GM23338 (cell line): ENCODE measurements around the gene OR5B21. TPM values are rescaled to one million over a fixed set of nuclear protein-coding genes. Genes with fewer than 3 reads are reported as not detected.

Source experiments
- ATAC-seq: fragments of 200-7000 bp; cut with Tn5 transposase; 3 replicates; pipeline ENCODE4 v1.9.1; 2020
- DNase-seq: peaks from one replicate; pipeline ENCODE4 v3.0.0-alpha.2; 2015; ENCODE audit warnings: low spot score
- H2AFZ ChIP-seq: fragments of 200-600 bp; sonication (generic); 2 replicates; pipeline ENCODE4 v1.8.0; 2016; ENCODE audit warnings: antibody characterized with exemption, mild to moderate bottlenecking, moderate library complexity
- H3F3A ChIP-seq: fragments of 200-600 bp; sonication (generic); replicated peaks from 2 replicates; pipeline ENCODE4 v1.8.0; 2017; ENCODE audit warnings: antibody characterized with exemption, mixed run types, low read depth
- H3K27ac ChIP-seq: fragments of 200-600 bp; sonication (generic); 2 replicates; pipeline ENCODE4 v1.6.1; 2016; ENCODE audit warnings: low read depth
- H3K27me3 ChIP-seq: fragments of 200-600 bp; sonication (generic); 2 replicates; pipeline ENCODE4 v1.8.0; 2016; ENCODE audit warnings: mild to moderate bottlenecking, mixed run types, moderate library complexity; ENCODE audit not compliant: insufficient read depth
- H3K36me3 ChIP-seq: fragments of 200-600 bp; sonication (generic); 2 replicates; pipeline ENCODE4 v1.8.0; 2016; ENCODE audit warnings: mild to moderate bottlenecking; ENCODE audit not compliant: insufficient read depth
- H3K4me1 ChIP-seq: fragments of 200-600 bp; sonication (generic); 2 replicates; pipeline ENCODE4 v1.8.0; 2016; ENCODE audit warnings: mild to moderate bottlenecking, moderate library complexity; ENCODE audit not compliant: insufficient read depth
- H3K4me2 ChIP-seq: fragments of 200-600 bp; sonication (generic); 2 replicates; pipeline ENCODE4 v1.7.1; 2017; ENCODE audit warnings: mixed run types
- H3K4me3 ChIP-seq: fragments of 200-600 bp; sonication (generic); 2 replicates; pipeline ENCODE4 v1.6.1; 2016; ENCODE audit warnings: mixed run types
- H3K79me2 ChIP-seq: fragments of 200-600 bp; sonication (generic); replicated peaks from 2 replicates; pipeline ENCODE4 v1.8.0; 2017; ENCODE audit warnings: mild to moderate bottlenecking; ENCODE audit not compliant: insufficient read depth
- H3K9me2 ChIP-seq: fragments of 200-600 bp; sonication (generic); 2 replicates; pipeline ENCODE4 v1.8.0; 2017; ENCODE audit not compliant: insufficient read depth
- H4K20me1 ChIP-seq: fragments of 200-600 bp; sonication (generic); replicated peaks from 2 replicates; pipeline ENCODE4 v1.8.0; 2017; ENCODE audit warnings: mild to moderate bottlenecking; ENCODE audit not compliant: insufficient read depth
- H3K27ac Mint-ChIP-seq: 2 replicates; pipeline ENCODE4 v1.8.0; 2020; ENCODE audit warnings: inconsistent platforms, mild to moderate bottlenecking, moderate library complexity, mixed read lengths
- H3K27me3 Mint-ChIP-seq: 3 replicates; pipeline ENCODE4 v1.8.0; 2022; ENCODE audit warnings: low read depth, mild to moderate bottlenecking, moderate library complexity, mixed read lengths, inconsistent platforms; ENCODE audit not compliant: insufficient read depth, poor library complexity
- H3K36me3 Mint-ChIP-seq: 3 replicates; pipeline ENCODE4 v1.8.0; 2021; ENCODE audit warnings: low read depth, mild to moderate bottlenecking, inconsistent platforms, moderate library complexity, mixed read lengths
- H3K4me1 Mint-ChIP-seq: 3 replicates; pipeline ENCODE4 v1.8.0; 2020; ENCODE audit warnings: mild to moderate bottlenecking, inconsistent platforms, mixed read lengths
- H3K4me3 Mint-ChIP-seq: 3 replicates; pipeline ENCODE4 v1.8.0; 2021; ENCODE audit warnings: moderate library complexity, mild to moderate bottlenecking, inconsistent platforms, mixed read lengths
- H3K9me3 Mint-ChIP-seq: 3 replicates; pipeline ENCODE4 v1.8.0; 2020; ENCODE audit warnings: moderate library complexity, mild to moderate bottlenecking, inconsistent platforms, mixed read lengths
- CREB1 ChIP-seq: fragments of 250-450 bp; sonication (Bioruptor Pico); IDR thresholded peaks from 2 replicates; pipeline ENCODE4 v1.5.0; 2020; ENCODE audit warnings: low read depth, mild to moderate bottlenecking, moderate library complexity
- EZH2 ChIP-seq: fragments of 200-600 bp; sonication (generic); IDR thresholded peaks from one replicate; pipeline ENCODE4 v1.8.0; 2017; ENCODE audit warnings: antibody characterized with exemption, mild to moderate bottlenecking, low read depth; ENCODE audit not compliant: unreplicated experiment
- EZH2phosphoT487 ChIP-seq: fragments of 200-600 bp; sonication (generic); IDR thresholded peaks from one replicate; pipeline ENCODE4 v1.8.1; 2018; ENCODE audit warnings: antibody characterized with exemption; ENCODE audit not compliant: unreplicated experiment
- JUNB ChIP-seq: IDR thresholded peaks from one replicate; pipeline ENCODE4 v1.6.1; 2016; ENCODE audit warnings: antibody characterized with exemption; ENCODE audit not compliant: unreplicated experiment
- NANOG ChIP-seq: IDR thresholded peaks from 2 replicates; pipeline ENCODE4 v1.6.1; 2016; ENCODE audit warnings: antibody characterized with exemption, borderline replicate concordance
- POLR2AphosphoS5 ChIP-seq: IDR thresholded peaks from 2 replicates; pipeline ENCODE4 v1.6.1; 2016; ENCODE audit warnings: antibody characterized with exemption, low read depth
- REST ChIP-seq: IDR thresholded peaks from one replicate; pipeline ENCODE4 v1.6.1; 2018; ENCODE audit warnings: antibody characterized with exemption; ENCODE audit not compliant: unreplicated experiment
- STAT1 ChIP-seq: IDR thresholded peaks from one replicate; pipeline ENCODE4 v1.6.1; 2016; ENCODE audit warnings: antibody characterized with exemption; ENCODE audit not compliant: unreplicated experiment
- ZNF114 ChIP-seq: fragments of 250-450 bp; sonication (Bioruptor Pico); IDR thresholded peaks from 2 replicates; pipeline ENCODE4 v1.5.0; 2020; ENCODE audit warnings: mild to moderate bottlenecking, moderate library complexity
- ZNF331 ChIP-seq: fragments of 250-450 bp; sonication (Bioruptor Pico); IDR thresholded peaks from 2 replicates; pipeline ENCODE4 v1.5.0; 2020; ENCODE audit warnings: low read depth, mild to moderate bottlenecking, moderate library complexity
- polyA plus RNA-seq: library from polyadenylated mRNA; unstranded; fragments of >200 nt; fragmentation: Nextera tagmentation; extraction: Ambion mirVana; gene quantifications from 2 replicates; pipeline ENCODE4 v1.2.1, GENCODE V29; 2016
- total RNA-seq: library from RNA; depleted of rRNA; stranded (reverse); fragments of >200 nt; shearing (Covaris generic); gene quantifications from 2 replicates; pipeline ENCODE4 v1.2.3, GENCODE V29; 2014

The OR5B21 gene
- total and polyA plus RNA-seq, 2 experiments from 2014 or later, result not detected

- Histone ChIP-seq H3K36me3 (0 out of 2 replicates have a peak, but pooled peaks cover 3% of the 10 kb centered on the region), H3K27ac (no peak overlapping the region), H4K20me1 (no peaks in the 10 kb centered on the region), H3K9me2 (peaks cover 11% of the 10 kb centered on the region; the same call in 1 of the 2 replicates), H3K4me3 (no peak overlapping the region), H2AFZ (no peak overlapping the region), H3K27me3 (no peaks in the 10 kb centered on the region), H3K4me1 (no peaks in the 10 kb centered on the region), H3K4me2 (no peak overlapping the region), H3K79me2 (no peaks in the 10 kb centered on the region), H3F3A (no peaks in the 10 kb centered on the region)
- peak; percentile 8 for DNase-seq
- Mint-ChIP-seq H3K27me3 (no peaks in the 10 kb centered on the region), H3K36me3 (peaks cover 13% of the 10 kb centered on the region; the same call in 2 of the 3 replicates), H3K4me1 (no peaks in the 10 kb centered on the region), H3K27ac (no peak overlapping the region), H3K9me3 (peaks cover 51% of the 10 kb centered on the region), H3K4me3 (no peak overlapping the region)
- ATAC-seq, result no peak
- TF ChIP-seq ZNF331 (CRISPR knock-in tag) (no peak), JUNB (no peak), CREB1 (CRISPR knock-in tag) (no peak), REST (no peak), NANOG (no peak), ZNF114 (no peak), EZH2 (no peak)
Measured at GRCh38 chr11:58471892-58472291, 36.0 kb downstream of the OR5B21 start.

GRCh38 chr11:58466293-58466692, 41.6 kb downstream of the OR5B21 start:
- no peaks in the 10 kb centered on the region for H3K4me1 Mint-ChIP-seq
- no peak for ATAC-seq
- no peak overlapping the region for H2AFZ ChIP-seq
- H3K27me3 Mint-ChIP-seq, result no peaks in the 10 kb centered on the region
- peaks cover 2% of the 10 kb centered on the region for H3K9me2 ChIP-seq
- H3F3A ChIP-seq, result no peaks in the 10 kb centered on the region
- no peak for TF ChIP-seq POLR2AphosphoS5
- H4K20me1 ChIP-seq, result no peaks in the 10 kb centered on the region
- no peaks in the 10 kb centered on the region for H3K36me3 Mint-ChIP-seq
- H3K27ac ChIP-seq, result no peak overlapping the region
- H3K27ac Mint-ChIP-seq, result no peak overlapping the region
- no peak for DNase-seq
- H3K4me3 ChIP-seq, result no peak overlapping the region
- no peaks in the 10 kb centered on the region for H3K4me1 ChIP-seq
- H3K4me2 ChIP-seq, result no peak overlapping the region
- H3K4me3 Mint-ChIP-seq, result no peak overlapping the region
- H3K9me3 Mint-ChIP-seq, result peaks cover 17% of the 10 kb centered on the region
- H3K36me3 ChIP-seq, result no peaks in the 10 kb centered on the region
- no peaks in the 10 kb centered on the region for H3K27me3 ChIP-seq
- no peaks in the 10 kb centered on the region for H3K79me2 ChIP-seq

GRCh38 chr11:58465690-58466089, 42.2 kb downstream of the OR5B21 start:
- Histone ChIP-seq H3K4me3 (no peak overlapping the region), H3K79me2 (no peaks in the 10 kb centered on the region), H3K9me2 (peaks cover 1% of the 10 kb centered on the region), H3K4me2 (no peak overlapping the region), H3K27me3 (no peaks in the 10 kb centered on the region), H3K36me3 (no peaks in the 10 kb centered on the region), H3K27ac (no peak overlapping the region), H3K4me1 (no peaks in the 10 kb centered on the region), H3F3A (no peaks in the 10 kb centered on the region), H2AFZ (no peak overlapping the region), H4K20me1 (no peaks in the 10 kb centered on the region)
- peaks cover 13% of the 10 kb centered on the region for H3K9me3 Mint-ChIP-seq
- H3K27me3 Mint-ChIP-seq, result no peaks in the 10 kb centered on the region
- no peak overlapping the region for H3K4me3 Mint-ChIP-seq
- H3K27ac Mint-ChIP-seq, result no peak overlapping the region; the same call in 1 of the 2 replicates
- DNase-seq, result no peak
- no peak for ATAC-seq
- no peaks in the 10 kb centered on the region for H3K36me3 Mint-ChIP-seq
- no peaks in the 10 kb centered on the region for H3K4me1 Mint-ChIP-seq
- TF ChIP-seq EZH2phosphoT487, result no peak
- TF ChIP-seq STAT1, result no peak
- TF ChIP-seq POLR2AphosphoS5, result no peak
- TF ChIP-seq JUNB, result no peak
- no peak for TF ChIP-seq EZH2
- no peak for TF ChIP-seq ZNF331 (CRISPR knock-in tag)
